Measurements from ENCODE around the gene SPANXN2. TPM values are rescaled to one million over a fixed set of nuclear protein-coding genes. Genes with fewer than 3 reads are reported as not detected.

SPANXN2 gene
- total RNA-seq, 2 donors from 2014 or later = not detected

GRCh38 chrX:143733866-143734265 is 13.3 kb upstream of the SPANXN2 start:
- H3K36me3 ChIP-seq = no peaks in the 10 kb centered on the region
- no peaks in the 10 kb centered on the region for H3K27me3 ChIP-seq (replicated peaks; ENCODE audit: insufficient read depth)
- H3K9me3 ChIP-seq = no peaks in the 10 kb centered on the region
- H3K4me3 ChIP-seq = no peak overlapping the region
- DNase-seq (ENCODE audit: low spot score) (no peak), ATAC-seq (ENCODE audit: insufficient number of reproducible peaks, low FRiP score, low read depth) (no peak)
- no peak overlapping the region for H3K27ac ChIP-seq
- H3K4me1 ChIP-seq (ENCODE audit: control insufficient read depth in 1 of 2, low read depth in 2 of 2) = no peaks in the 10 kb centered on the region
- TF ChIP-seq, protein P1, sequence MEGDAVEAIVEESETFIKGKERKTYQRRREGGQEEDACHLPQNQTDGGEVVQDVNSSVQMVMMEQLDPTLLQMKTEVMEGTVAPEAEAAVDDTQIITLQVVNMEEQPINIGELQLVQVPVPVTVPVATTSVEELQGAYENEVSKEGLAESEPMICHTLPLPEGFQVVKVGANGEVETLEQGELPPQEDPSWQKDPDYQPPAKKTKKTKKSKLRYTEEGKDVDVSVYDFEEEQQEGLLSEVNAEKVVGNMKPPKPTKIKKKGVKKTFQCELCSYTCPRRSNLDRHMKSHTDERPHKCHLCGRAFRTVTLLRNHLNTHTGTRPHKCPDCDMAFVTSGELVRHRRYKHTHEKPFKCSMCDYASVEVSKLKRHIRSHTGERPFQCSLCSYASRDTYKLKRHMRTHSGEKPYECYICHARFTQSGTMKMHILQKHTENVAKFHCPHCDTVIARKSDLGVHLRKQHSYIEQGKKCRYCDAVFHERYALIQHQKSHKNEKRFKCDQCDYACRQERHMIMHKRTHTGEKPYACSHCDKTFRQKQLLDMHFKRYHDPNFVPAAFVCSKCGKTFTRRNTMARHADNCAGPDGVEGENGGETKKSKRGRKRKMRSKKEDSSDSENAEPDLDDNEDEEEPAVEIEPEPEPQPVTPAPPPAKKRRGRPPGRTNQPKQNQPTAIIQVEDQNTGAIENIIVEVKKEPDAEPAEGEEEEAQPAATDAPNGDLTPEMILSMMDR (IDR thresholded peaks at IDR 0.05) = no peak

- no peak for ATAC-seq (ENCODE audit: insufficient number of reproducible peaks, low FRiP score, low read depth)
- TF ChIP-seq, protein P1 (IDR thresholded peaks at IDR 0.05) = no peak
- H3K4me3 ChIP-seq = no peak overlapping the region
- no peaks in the 10 kb centered on the region for H3K27me3 ChIP-seq (replicated peaks; ENCODE audit: insufficient read depth)
- no peaks in the 10 kb centered on the region for H3K9me3 ChIP-seq
- H3K27ac ChIP-seq = no peak overlapping the region
- H3K4me1 ChIP-seq (ENCODE audit: control insufficient read depth in 1 of 2, low read depth in 2 of 2) = no peaks in the 10 kb centered on the region
- no peak for DNase-seq (ENCODE audit: low spot score)
- no peaks in the 10 kb centered on the region for H3K36me3 ChIP-seq
Measured at GRCh38 chrX:143726296-143726695, 5.7 kb upstream of the SPANXN2 start.

GRCh38 chrX:143701460-143701859 is 19.1 kb downstream of the SPANXN2 start:
- DNase-seq (ENCODE audit: low spot score) = no peak
- H3K9me3 ChIP-seq = no peaks in the 10 kb centered on the region
- H3K36me3 ChIP-seq = no peaks in the 10 kb centered on the region
- H3K4me1 ChIP-seq (ENCODE audit: control insufficient read depth in 1 of 2, low read depth in 2 of 2) = no peaks in the 10 kb centered on the region
- TF ChIP-seq, protein P1 (IDR thresholded peaks at IDR 0.05) = no peak
- H3K27me3 ChIP-seq (replicated peaks; ENCODE audit: insufficient read depth) = no peaks in the 10 kb centered on the region
- no peak for ATAC-seq (ENCODE audit: insufficient number of reproducible peaks, low FRiP score, low read depth)
- H3K27ac ChIP-seq = no peak overlapping the region
- H3K4me3 ChIP-seq = no peak overlapping the region

GRCh38 chrX:143694885-143695284 is 25.7 kb downstream of the SPANXN2 start:
- Histone ChIP-seq H3K27me3 (replicated peaks; ENCODE audit: insufficient read depth) (no peaks in the 10 kb centered on the region), H3K4me3 (no peak overlapping the region), H3K36me3 (no peaks in the 10 kb centered on the region), H3K4me1 (ENCODE audit: control insufficient read depth in 1 of 2, low read depth in 2 of 2) (no peaks in the 10 kb centered on the region), H3K9me3 (no peaks in the 10 kb centered on the region), H3K27ac (no peak overlapping the region)
- TF ChIP-seq, protein P1 (IDR thresholded peaks at IDR 0.05) = no peak
- no peak for DNase-seq (ENCODE audit: low spot score)
- no peak for ATAC-seq (ENCODE audit: insufficient number of reproducible peaks, low FRiP score, low read depth)

- Histone ChIP-seq H3K9me3 (no peaks in the 10 kb centered on the region), H3K4me3 (no peak overlapping the region), H3K4me1 (ENCODE audit: control insufficient read depth in 1 of 2, low read depth in 2 of 2) (no peaks in the 10 kb centered on the region), H3K36me3 (no peaks in the 10 kb centered on the region), H3K27me3 (replicated peaks; ENCODE audit: insufficient read depth) (no peaks in the 10 kb centered on the region), H3K27ac (no peak overlapping the region)
- TF ChIP-seq, protein P1 (IDR thresholded peaks at IDR 0.05) = no peak
- ATAC-seq (ENCODE audit: insufficient number of reproducible peaks, low FRiP score, low read depth) = no peak
- DNase-seq (ENCODE audit: low spot score) = no peak
Measured at GRCh38 chrX:143683486-143683885, 37.1 kb downstream of the SPANXN2 start.

Data from thoracic aorta (tissue), 2 donors.